Esophagus squamous epithelium (tissue), 4 donors: ENCODE data around the gene COQ9.

ENCODE experiments used
- POLR2A ChIP-seq, 4 donors: fragments of 450-650 bp; IDR thresholded peaks; one replicate each; pipeline ENCODE4 v1.6.1; 2017; ENCODE audit warnings: antibody characterized with exemption in 4 of 4, mild to moderate bottlenecking in 4 of 4, moderate library complexity in 3 of 4
- TF ChIP-seq, protein P1 (sequence below), 6 experiments: fragments of 450-650 bp in 4 of 6; fragments of 200-600 bp in 2 of 6; sonication (generic) in 2 of 6; IDR thresholded peaks; one replicate each; pipeline ENCODE4 v1.5.1; 2016 to 2019; ENCODE audit warnings: antibody characterized with exemption in 6 of 6, mild to moderate bottlenecking in 4 of 6, moderate library complexity in 4 of 6

DNA sequence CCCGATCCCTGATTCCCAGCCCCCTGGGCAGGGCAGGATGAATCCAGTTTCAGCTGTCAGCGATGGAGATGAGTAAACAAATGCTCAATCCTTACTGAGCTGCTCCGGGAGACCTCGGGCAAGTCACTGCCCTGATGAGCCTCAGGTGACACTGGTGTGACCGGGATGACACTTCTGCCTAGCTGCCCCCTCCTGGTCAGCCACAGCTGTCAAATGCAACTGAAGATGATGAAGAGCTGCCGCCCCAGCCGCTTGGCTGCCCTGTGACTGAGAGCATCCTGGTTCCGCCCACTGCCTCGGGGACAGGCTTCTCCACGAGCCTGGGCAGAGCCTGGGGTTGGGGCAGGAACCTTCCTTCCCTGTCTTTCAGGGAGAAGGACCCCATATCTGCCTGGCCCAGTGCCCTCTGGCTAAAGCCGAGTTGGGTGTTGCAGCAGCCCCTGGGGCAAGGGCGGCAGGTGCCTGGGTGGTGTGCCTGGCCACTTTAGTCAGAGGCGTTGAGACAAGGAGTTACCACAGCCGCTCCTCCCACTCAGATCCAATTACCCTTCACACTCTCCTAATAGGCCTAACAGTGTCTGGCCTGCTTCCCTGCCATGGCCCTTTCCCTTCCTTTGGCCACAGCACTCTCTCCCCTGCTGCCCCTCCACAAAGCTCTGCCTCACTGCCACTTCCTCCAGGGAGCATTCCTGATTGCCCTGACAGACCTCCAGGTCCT lies 37.2 kb upstream of the COQ9 start:
- TF ChIP-seq, protein P1, sequence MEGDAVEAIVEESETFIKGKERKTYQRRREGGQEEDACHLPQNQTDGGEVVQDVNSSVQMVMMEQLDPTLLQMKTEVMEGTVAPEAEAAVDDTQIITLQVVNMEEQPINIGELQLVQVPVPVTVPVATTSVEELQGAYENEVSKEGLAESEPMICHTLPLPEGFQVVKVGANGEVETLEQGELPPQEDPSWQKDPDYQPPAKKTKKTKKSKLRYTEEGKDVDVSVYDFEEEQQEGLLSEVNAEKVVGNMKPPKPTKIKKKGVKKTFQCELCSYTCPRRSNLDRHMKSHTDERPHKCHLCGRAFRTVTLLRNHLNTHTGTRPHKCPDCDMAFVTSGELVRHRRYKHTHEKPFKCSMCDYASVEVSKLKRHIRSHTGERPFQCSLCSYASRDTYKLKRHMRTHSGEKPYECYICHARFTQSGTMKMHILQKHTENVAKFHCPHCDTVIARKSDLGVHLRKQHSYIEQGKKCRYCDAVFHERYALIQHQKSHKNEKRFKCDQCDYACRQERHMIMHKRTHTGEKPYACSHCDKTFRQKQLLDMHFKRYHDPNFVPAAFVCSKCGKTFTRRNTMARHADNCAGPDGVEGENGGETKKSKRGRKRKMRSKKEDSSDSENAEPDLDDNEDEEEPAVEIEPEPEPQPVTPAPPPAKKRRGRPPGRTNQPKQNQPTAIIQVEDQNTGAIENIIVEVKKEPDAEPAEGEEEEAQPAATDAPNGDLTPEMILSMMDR (IDR thresholded peaks at IDR 0.05) = peak in 1 of 6 experiments; percentile 26
- TF ChIP-seq POLR2A (IDR thresholded peaks at IDR 0.05) = no peak
